ENCODE results near the gene FIGNL2. TPM values are rescaled to one million over a fixed set of nuclear protein-coding genes. Genes with fewer than 3 reads are reported as not detected.
"Not testable (repeated sequence)": the region's sequence is repeated elsewhere in the genome, so short reads cannot be mapped to it uniquely, and the experiment has no call there.

FIGNL2 gene
- total and polyA plus RNA-seq, 5 donors, result 0.18 to 0.39 (median 0.26) TPM

DNA sequence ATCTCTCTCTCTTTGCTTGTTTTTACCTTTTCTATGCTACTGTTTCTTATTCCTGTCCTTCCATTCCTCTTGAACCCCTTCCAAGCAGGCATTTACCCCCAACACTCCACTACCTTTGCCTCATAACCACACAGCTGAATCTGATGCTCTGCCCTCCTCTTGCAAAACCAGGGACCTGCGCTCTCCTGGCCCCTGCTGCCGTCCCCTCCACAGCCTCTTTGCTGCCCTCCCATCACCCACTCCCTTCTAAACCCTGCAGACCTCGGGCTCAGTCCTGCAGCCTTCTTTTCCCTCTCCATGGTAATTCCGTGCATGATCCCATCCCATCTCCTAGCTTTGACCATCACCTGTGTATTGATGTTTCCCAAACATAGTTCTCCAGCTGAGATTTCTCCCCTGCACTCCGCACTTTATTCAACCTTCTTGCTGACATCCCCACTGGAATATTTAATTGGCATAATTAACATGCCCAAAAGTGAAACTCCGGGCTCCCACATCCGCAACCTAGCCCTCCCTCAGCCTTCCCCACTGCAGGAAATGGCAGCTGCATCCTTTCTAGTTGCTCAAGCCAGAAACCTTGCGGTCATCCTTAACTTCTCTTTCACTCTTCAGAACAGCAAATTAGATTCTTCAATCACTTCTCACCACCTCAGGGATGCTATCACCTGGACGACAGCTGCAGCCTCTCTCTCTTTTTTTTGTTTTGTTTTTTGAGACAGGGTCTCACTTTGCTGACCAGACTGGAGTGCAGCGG is 16.0 kb downstream of the FIGNL2 start:
- 36% methylated on average over 10 of the region's 10 CpGs for WGBS
- Histone ChIP-seq H3K4me3 (ENCODE audit: low read length) (no peak overlapping the region), H3K9me3 (ENCODE audit: control insufficient read depth, low read length) (no peaks in the 10 kb centered on the region), H3K27ac (ENCODE audit: low read length) (no peak overlapping the region), H3K27me3 (ENCODE audit: control insufficient read depth, insufficient read depth) (no peaks in the 10 kb centered on the region), H3K4me1 (ENCODE audit: control insufficient read depth, insufficient read depth, low read length) (no peaks in the 10 kb centered on the region)
- peak in 1 of 3 donors; percentile 1 for DNase-seq
- intact Hi-C loops (cut with DNase I), result no loop called here
- no peak for ATAC-seq

DNA sequence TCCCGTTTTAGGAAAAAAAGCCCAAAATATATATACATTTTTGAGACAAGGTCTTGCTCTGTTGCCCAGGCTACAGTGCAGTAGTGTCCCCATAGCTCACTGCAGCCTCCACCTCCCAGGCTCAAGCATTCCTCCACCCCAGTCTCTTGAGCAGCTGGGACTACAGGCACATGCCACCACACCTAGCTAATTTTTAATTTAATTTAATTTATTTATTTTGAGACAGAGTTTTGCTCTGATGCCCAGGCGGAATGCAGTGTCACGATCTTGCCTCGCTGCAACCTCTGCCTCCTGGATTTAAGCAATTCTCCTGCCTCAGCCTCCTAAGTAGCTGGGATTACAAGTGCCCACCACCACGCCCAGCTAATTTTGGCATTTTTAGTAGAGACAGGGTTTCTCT is 16.7 kb downstream of the FIGNL2 start:
- WGBS, result 82% methylated on average over 5 of the region's 5 CpGs

DNA sequence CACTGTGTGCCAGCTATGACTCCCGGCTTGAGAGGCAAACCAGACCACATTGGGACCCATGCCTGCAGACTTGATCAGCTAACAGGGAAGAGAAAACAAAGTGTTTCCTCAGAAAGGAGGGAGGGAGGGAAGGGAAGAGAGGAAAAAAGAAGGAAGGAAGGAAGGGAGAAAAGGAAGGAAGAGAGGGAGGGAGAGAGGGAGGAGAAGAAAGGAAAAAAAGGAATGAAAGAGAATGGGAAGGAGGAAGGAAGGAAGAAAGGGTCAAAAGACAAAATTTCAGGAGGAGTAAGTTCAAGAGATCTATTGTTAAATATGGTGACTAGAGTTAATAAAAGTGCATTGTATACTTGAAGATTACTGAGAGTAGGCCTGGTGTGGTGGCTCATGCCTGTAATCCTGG is 18.9 kb downstream of the FIGNL2 start:
- Histone ChIP-seq H3K27ac (ENCODE audit: low read length) (no peak overlapping the region), H3K9me3 (ENCODE audit: control insufficient read depth, low read length) (no peaks in the 10 kb centered on the region), H3K4me3 (ENCODE audit: low read length) (no peak overlapping the region), H3K27me3 (ENCODE audit: control insufficient read depth, insufficient read depth) (no peaks in the 10 kb centered on the region), H3K4me1 (ENCODE audit: control insufficient read depth, insufficient read depth, low read length) (no peaks in the 10 kb centered on the region)
- no peak for DNase-seq
- 75% methylated on average over 1 of the region's 1 CpG for WGBS
- ATAC-seq, result no peak
- intact Hi-C loops (cut with DNase I), result loop anchor here in 1 of 4 donors (10.0 kb wide), 2 partner anchors 295 to 405 kb away; partner anchors contain the start of gene SLC4A8

More for the DNA sequence above, 16.7 kb downstream of the FIGNL2 start:
- H3K27me3 ChIP-seq (ENCODE audit: control insufficient read depth, insufficient read depth); ATAC-seq; H3K4me3 ChIP-seq (ENCODE audit: low read length); H3K9me3 ChIP-seq (ENCODE audit: control insufficient read depth, low read length); H3K27ac ChIP-seq (ENCODE audit: low read length); intact Hi-C loops (cut with DNase I); DNase-seq; H3K4me1 ChIP-seq (ENCODE audit: control insufficient read depth, insufficient read depth, low read length): not testable (repeated sequence)

DNA sequence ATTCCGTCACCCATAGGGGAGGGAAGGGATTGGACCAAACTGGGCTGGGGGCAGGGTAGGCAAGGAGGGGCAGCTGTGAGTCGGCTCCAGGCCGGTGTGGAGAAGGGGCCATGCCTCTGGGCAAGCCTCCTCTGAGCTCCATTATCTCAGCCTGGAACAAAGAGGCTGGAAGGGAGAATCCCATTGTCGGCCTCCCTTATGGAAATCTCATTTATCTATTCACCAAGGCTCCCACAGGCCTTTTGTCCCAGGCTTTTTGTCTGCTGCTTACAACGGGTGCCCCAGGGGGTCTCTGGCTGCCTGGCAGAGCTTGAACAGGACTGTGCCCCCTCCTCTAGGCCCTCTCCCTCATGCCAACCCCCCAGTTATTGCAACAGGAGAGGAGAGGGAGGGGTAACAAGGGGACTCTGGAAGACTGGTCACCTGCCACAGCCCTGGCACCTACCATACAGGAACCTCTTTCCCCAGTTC is 19.5 kb downstream of the FIGNL2 start:
- intact Hi-C loops (cut with DNase I), result loop anchor here in 1 of 4 donors (10.0 kb wide), 2 partner anchors 294 to 404 kb away; partner anchors contain the start of gene SLC4A8
- Histone ChIP-seq H3K9me3 (ENCODE audit: control insufficient read depth, low read length) (no peaks in the 10 kb centered on the region), H3K27me3 (ENCODE audit: control insufficient read depth, insufficient read depth) (no peaks in the 10 kb centered on the region), H3K27ac (ENCODE audit: low read length) (no peak overlapping the region), H3K4me1 (ENCODE audit: control insufficient read depth, insufficient read depth, low read length) (no peaks in the 10 kb centered on the region), H3K4me3 (ENCODE audit: low read length) (no peak overlapping the region)
- no peak for ATAC-seq
- 51% methylated on average over 5 of the region's 5 CpGs for WGBS
- DNase-seq, result no peak

DNA sequence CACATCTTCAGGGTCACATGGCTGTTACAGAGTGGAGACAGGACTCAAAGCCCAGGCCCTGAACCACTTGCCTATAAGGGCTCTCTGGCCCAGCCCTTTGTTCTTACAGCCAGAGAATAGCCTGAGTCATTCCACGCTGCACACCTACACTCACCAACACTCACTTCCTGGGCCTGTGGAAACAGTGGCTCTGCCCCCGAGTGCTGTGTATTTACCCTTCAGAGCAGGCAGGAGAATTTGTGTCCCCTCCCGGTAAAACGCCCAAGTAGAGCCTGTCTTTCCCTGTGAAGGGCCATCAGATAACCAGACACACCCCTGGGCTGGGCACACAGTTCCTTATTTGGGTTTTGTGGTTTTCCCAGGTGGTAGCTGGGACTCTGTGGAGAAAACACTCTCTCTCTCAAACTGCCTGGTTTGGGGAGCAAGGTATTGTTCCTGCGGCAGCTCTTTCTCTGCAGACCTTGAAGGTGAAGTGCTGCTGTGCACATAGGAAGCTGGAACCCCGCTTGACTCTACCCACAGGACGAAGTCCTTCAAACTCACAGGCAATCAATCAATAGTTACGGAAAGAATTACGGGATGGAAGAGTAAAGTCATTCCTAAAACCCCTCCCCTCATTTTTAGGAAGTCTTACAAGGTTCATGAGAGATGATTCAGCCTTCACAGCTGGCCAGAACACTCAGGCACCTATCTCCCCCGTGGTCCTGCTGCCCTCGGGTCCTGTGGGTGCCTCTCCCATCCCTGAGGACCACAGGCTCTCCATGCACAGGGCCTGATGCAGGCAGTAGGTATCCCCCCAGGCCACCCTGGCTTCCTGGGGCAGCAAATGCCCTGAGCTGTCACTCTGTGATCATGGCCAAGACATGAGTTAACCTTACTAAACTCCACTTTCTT is 20.3 kb downstream of the FIGNL2 start:
- Histone ChIP-seq H3K27ac (ENCODE audit: low read length) (no peak overlapping the region), H3K4me1 (ENCODE audit: control insufficient read depth, insufficient read depth, low read length) (no peaks in the 10 kb centered on the region), H3K27me3 (ENCODE audit: control insufficient read depth, insufficient read depth) (no peaks in the 10 kb centered on the region), H3K4me3 (ENCODE audit: low read length) (no peak overlapping the region), H3K9me3 (ENCODE audit: control insufficient read depth, low read length) (no peaks in the 10 kb centered on the region)
- ATAC-seq (peak in 1 of 2 donors; percentile 48), DNase-seq (no peak)
- 66% methylated on average over 11 of the region's 11 CpGs for WGBS
- intact Hi-C loops (cut with DNase I), result loop anchor here in 1 of 4 donors (10.0 kb wide), 2 partner anchors 293 to 403 kb away; partner anchors contain the start of gene SLC4A8

DNA sequence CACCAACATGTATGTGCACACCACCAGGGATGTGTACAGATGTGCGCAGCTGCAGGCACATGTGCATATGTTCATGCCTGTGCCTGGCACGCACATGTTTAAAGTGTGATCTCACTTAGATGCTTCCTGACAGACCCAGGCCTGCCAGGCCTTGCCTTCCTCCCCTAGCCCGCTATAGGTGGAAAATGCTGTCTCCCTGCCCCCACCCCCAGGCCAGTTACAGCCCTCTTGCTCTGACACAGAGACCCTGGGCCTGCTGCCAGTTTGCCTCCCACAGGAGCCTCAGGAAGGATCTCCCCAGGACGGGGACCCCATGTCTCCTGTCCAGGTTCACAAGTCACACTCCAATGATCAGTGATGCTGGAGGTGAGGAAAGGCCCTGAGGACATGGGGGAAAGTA is 21.6 kb downstream of the FIGNL2 start:
- Histone ChIP-seq H3K27me3 (ENCODE audit: control insufficient read depth, insufficient read depth) (no peaks in the 10 kb centered on the region), H3K9me3 (ENCODE audit: control insufficient read depth, low read length) (no peaks in the 10 kb centered on the region), H3K27ac (ENCODE audit: low read length) (no peak overlapping the region), H3K4me1 (ENCODE audit: control insufficient read depth, insufficient read depth, low read length) (no peaks in the 10 kb centered on the region), H3K4me3 (ENCODE audit: low read length) (no peak overlapping the region)
- ATAC-seq, result no peak
- no peak for DNase-seq
- 80% methylated on average over 4 of the region's 4 CpGs for WGBS
- intact Hi-C loops (cut with DNase I), result loop anchor here in 1 of 4 donors (10.0 kb wide), 2 partner anchors 292 to 402 kb away; partner anchors contain the start of gene SLC4A8

DNA sequence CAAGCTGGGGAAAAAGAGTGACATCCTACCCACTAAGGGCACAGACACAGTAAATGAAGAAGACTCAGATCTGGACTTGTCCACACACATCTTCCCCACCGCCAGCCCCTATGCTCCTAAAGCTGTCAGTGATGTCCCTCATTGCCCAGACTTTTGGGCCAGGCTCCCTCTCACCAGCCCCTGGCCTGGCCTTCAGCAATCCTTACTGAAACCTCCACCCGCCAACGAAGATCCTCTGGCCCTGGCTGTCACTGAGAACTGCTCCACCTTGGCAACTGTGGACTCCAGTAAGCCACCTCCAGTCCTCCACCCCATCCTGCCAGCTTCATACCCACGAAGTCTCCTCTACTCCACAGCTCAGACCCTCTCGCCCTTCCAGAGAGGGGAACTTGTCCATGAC is 23.3 kb downstream of the FIGNL2 start:
- H3K27me3 ChIP-seq (ENCODE audit: control insufficient read depth, insufficient read depth), result no peaks in the 10 kb centered on the region
- DNase-seq (no peak), ATAC-seq (no peak)
- WGBS, result 81% methylated on average over 5 of the region's 5 CpGs
- H3K4me1 ChIP-seq (ENCODE audit: control insufficient read depth, insufficient read depth, low read length), result no peaks in the 10 kb centered on the region
- H3K9me3 ChIP-seq (ENCODE audit: control insufficient read depth, low read length), result no peaks in the 10 kb centered on the region
- intact Hi-C loops (cut with DNase I), result loop anchor here in 1 of 4 donors (10.0 kb wide), 2 partner anchors 290 to 400 kb away; partner anchors contain the start of gene SLC4A8
- no peak overlapping the region for H3K4me3 ChIP-seq (ENCODE audit: low read length)
- no peak overlapping the region for H3K27ac ChIP-seq (ENCODE audit: low read length)

DNA sequence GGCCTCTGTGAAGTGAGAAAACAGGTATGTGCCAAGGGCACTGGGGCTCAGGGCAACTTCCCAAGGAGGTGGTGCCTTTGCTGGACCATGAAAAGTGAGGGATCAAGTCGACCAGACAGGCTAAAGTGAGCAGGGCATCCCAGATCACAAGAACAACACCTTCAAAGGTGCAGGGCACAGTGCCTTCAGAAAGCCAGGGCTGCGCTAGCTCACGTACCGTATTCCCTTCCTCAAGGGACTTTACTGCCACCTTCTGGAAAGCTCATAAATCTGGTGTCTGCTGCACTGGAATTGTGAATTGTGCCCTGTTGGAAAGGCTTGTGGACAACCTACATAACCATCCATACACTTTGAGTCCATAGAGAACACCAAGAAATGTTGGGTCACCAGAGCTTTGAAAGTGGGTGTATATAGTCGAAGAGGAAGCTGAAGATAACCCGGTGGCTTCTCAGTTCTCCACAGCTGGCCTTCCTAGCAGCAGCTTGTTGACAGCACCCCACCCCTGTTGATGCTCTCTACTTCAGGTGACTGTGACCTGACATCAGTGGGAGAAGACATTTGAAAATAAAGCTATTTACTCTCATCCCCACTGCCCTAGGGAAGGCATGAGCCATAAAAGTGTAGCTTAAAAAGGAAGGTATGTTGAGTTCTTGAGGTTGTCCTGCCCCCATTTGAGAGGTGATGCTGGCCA is 24.5 kb downstream of the FIGNL2 start:
- intact Hi-C loops (cut with DNase I), result loop anchor here in 2 of 4 donors (5.0 to 10.0 kb wide), 3 partner anchors 48 to 399 kb away; partner anchors contain the start of gene SLC4A8 (in 1 of the 2)
- Histone ChIP-seq H3K9me3 (ENCODE audit: control insufficient read depth, low read length) (no peaks in the 10 kb centered on the region), H3K27ac (ENCODE audit: low read length) (no peak overlapping the region), H3K27me3 (ENCODE audit: control insufficient read depth, insufficient read depth) (no peaks in the 10 kb centered on the region), H3K4me3 (ENCODE audit: low read length) (no peak overlapping the region), H3K4me1 (ENCODE audit: control insufficient read depth, insufficient read depth, low read length) (no peaks in the 10 kb centered on the region)
- 23% methylated on average over 6 of the region's 6 CpGs for WGBS
- no peak for DNase-seq
- ATAC-seq, result peak in 1 of 2 donors; percentile 29

DNA sequence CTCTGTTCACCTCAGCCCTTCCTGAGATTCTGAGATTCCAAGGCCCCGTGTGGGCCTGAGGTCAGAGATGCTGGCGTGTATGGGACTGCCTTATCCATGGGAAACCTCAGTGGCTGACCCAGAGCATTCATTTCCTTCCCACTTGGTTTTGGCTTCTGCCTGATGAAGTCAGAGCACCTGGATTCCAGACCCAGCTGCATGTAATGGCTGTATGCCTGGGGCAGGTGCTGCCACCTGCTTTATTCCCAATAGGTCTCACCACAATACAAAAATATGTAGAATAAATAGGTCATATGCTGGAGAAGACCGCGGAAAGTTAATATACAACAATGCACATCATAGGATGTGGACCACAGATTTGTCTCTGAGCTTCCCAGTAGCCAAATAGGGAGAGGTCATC is 25.6 kb downstream of the FIGNL2 start:
- DNase-seq, result no peak
- ATAC-seq, result no peak
- H3K9me3 ChIP-seq (ENCODE audit: control insufficient read depth, low read length), result no peaks in the 10 kb centered on the region
- no peaks in the 10 kb centered on the region for H3K4me1 ChIP-seq (ENCODE audit: control insufficient read depth, insufficient read depth, low read length)
- no peaks in the 10 kb centered on the region for H3K27me3 ChIP-seq (ENCODE audit: control insufficient read depth, insufficient read depth)
- intact Hi-C loops (cut with DNase I), result loop anchor here in 2 of 4 donors (5.0 to 10.0 kb wide), 3 partner anchors 49 to 398 kb away; partner anchors contain the start of gene SLC4A8 (in 1 of the 2)
- no peak overlapping the region for H3K27ac ChIP-seq (ENCODE audit: low read length)
- H3K4me3 ChIP-seq (ENCODE audit: low read length), result no peak overlapping the region
- WGBS, result 91% methylated on average over 4 of the region's 4 CpGs

DNA sequence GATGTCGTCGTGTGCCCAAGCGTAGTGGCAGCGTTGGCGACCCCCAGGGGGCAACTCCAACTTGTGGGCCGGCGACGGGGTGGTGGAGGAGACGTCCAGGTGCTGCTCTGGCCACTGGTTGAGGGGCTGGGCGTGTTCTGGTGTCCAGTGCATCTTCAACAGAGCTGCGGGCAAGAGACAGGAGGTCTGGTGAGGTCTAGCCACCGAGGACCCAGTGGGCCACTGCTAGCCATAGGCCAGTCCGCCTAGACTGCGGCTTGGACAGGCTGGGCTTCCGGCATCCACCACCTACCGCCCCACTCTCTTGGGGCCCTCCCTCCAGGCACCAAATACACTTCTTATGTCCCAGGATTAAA is 26.3 kb downstream of the FIGNL2 start:
- Histone ChIP-seq H3K9me3 (ENCODE audit: control insufficient read depth, low read length) (no peaks in the 10 kb centered on the region), H3K27me3 (ENCODE audit: control insufficient read depth, insufficient read depth) (no peaks in the 10 kb centered on the region), H3K4me1 (ENCODE audit: control insufficient read depth, insufficient read depth, low read length) (no peaks in the 10 kb centered on the region), H3K4me3 (ENCODE audit: low read length) (no peak overlapping the region), H3K27ac (ENCODE audit: low read length) (no peak overlapping the region)
- ATAC-seq (no peak), DNase-seq (no peak)
- intact Hi-C loops (cut with DNase I), result loop anchor here in 2 of 4 donors (5.0 to 10.0 kb wide), 3 partner anchors 50 to 397 kb away; partner anchors contain the start of gene SLC4A8 (in 1 of the 2)
- WGBS, result 90% methylated on average over 16 of the region's 16 CpGs
